GM13976 (cell line): ENCODE results near the gene GIGYF1.

Experiments
- DNase-seq: peaks from one replicate; pipeline ENCODE4 v3.0.0; 2012; ENCODE audit warnings: low spot score
- in situ Hi-C: fragments of 300-500 bp; cut with MboI; formaldehyde crosslinking; loops from one replicate; pipeline ENCODE4 v1.12.0; 2022; ENCODE audit warnings: low sequenced_read_pairs, mixed read lengths, inconsistent platforms; ENCODE audit not compliant: unreplicated experiment
- TF ChIP-seq, protein P1 (sequence below): IDR thresholded peaks from 2 replicates; pipeline ENCODE4 v1.5.1; 2012; ENCODE audit warnings: borderline replicate concordance, mild to moderate bottlenecking; ENCODE audit not compliant: insufficient read depth; ENCODE audit errors: extremely low read depth, missing control alignments, control extremely low read depth

The GIGYF1 gene

DNA sequence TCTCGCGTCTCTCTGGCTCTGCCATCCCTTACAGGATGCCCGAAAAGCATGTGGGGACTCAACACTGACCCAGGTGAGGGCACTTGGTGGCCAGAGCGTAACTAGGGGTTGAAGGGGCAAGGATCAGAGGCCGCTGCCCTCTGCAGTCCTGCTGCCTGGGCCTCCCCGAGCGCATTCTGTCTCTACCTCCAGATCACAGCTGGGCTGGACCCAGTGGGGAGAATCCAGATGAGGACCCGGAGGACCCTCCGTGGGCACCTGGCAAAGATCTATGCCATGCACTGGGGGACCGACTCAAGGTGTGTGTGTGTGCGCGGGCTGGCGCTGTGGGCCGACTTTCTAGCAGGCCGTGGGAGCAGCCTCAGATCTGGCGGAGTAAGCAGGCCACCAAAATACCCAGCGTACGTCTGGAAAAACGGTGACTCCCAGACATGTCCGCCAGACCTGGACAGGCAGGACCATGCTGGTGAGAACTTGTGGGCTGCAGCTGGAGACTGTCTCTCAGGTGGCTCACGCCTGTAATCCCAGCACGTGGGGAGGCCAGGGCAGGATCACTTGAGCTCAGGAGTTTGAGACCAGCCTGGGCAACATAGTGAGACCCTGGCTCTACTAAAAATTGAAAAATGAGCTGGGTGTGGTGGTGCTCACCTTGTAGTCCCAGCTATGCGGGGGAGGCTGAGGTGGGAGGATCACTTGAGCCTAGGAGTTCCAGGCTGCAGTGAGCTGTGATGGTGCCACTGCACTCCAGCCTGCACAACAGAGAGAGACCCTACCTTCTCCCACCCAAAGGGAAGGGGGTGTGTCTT lies 17.3 kb downstream of the GIGYF1 start:
- no peak for DNase-seq
- TF ChIP-seq, protein P1, sequence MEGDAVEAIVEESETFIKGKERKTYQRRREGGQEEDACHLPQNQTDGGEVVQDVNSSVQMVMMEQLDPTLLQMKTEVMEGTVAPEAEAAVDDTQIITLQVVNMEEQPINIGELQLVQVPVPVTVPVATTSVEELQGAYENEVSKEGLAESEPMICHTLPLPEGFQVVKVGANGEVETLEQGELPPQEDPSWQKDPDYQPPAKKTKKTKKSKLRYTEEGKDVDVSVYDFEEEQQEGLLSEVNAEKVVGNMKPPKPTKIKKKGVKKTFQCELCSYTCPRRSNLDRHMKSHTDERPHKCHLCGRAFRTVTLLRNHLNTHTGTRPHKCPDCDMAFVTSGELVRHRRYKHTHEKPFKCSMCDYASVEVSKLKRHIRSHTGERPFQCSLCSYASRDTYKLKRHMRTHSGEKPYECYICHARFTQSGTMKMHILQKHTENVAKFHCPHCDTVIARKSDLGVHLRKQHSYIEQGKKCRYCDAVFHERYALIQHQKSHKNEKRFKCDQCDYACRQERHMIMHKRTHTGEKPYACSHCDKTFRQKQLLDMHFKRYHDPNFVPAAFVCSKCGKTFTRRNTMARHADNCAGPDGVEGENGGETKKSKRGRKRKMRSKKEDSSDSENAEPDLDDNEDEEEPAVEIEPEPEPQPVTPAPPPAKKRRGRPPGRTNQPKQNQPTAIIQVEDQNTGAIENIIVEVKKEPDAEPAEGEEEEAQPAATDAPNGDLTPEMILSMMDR = no peak
- in situ Hi-C loops = no loop called here

DNA sequence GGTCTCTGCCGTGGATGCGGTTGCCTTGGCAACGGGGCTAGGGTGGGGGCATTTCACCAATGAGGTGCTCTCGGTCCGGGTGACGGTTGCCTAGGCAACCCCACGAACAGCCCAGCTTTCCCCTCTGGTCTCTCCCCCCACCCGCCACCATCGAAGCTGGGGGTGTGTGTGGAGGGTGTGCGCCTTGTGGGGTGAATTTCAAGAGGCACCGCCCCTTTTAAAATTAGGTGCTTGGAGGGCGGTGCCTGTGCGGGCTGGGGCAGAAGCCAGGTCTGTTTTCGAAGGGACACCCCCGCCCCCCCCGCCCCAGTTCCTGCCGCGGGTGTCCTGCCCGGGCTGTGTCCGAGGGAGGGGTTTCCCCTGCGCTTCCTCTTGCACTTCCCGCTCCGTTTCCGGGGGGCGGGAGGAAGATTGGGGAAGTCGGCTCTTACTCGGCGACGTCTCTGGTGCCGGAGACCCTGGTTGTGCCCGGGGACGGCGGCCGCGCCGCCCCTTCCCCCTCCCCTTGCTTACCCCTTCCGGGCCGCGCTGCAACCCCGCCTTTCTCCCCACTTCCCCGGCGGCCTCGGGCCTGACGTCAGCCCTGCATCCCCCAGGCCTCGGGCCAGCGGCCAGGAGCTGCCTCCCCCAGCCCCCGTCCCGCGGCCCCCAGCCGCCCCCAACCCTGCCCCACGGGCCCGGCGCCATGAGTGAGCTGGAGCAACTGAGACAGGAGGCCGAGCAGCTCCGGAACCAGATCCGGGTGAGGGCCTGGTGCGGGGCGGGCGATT lies 18.3 kb downstream of the GIGYF1 start:
- peak; percentile 85 for DNase-seq
- in situ Hi-C loops = no loop called here

DNA sequence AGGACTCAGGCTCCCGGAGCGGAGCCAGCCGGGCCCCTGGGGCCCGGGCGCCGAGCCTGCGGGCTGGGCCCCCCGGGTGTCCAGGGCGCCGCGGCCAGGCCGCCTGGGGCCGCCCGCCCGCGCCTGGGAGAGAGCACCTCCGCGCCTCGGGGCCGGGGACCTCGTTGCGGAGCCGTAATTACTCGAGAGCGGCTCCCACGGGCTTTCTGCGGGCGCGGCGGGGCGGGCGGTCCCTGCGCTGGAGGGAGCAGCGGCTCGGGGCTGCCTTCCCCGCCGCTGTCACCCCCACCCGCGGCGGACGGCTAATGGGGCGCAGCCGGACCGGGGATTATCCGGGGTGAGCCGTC lies 19.0 kb downstream of the GIGYF1 start:
- in situ Hi-C loops = no loop called here
- no peak for DNase-seq
- TF ChIP-seq, protein P1 = no peak

More for the DNA sequence above, 18.3 kb downstream of the GIGYF1 start:
- TF ChIP-seq, protein P1 = no peak

GRCh38 chr7:100674411-100675104 lies 19.5 kb downstream of the GIGYF1 start:
- TF ChIP-seq, protein P1 = no peak
- DNase-seq = no peak
- in situ Hi-C loops = no loop called here

DNA sequence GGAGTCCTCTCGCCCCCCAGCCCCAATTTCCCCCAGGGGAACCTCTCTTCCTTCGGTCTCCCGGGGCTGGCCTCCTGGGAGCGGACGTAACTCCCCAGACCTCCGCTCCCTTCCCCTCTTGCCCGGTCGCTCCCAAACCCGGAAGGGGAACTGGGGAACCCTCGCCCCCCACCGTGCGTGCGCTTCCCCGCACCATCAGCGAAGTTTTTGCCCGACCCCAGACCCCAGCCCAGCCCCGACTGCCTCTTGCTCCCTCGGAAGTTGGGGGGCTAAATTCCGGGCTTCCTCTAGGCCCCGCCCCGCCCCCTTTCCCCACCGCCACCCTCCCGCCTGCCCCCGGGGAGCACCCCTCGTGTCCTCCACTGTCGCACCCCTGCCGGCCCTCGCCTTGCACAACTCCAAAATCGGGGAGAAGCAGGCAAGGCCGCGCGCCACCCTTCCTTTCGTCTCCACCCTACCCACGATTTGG lies 20.1 kb downstream of the GIGYF1 start:
- in situ Hi-C loops = no loop called here
- peak; percentile 36 for DNase-seq
- TF ChIP-seq, protein P1 = no peak

- peak; percentile 98 for DNase-seq
- in situ Hi-C loops = no loop called here
- TF ChIP-seq, protein P1 = no peak
Measured at GRCh38 chr7:100673302-100673941, 20.6 kb downstream of the GIGYF1 start, which contains the start of gene GNB2. TSS of gene GNB2 (plus strand) at chr7:100673740. CDS start at chr7:100676266, 2,526 bp downstream.
